ENCODE measurements around the gene MCM8.

- TF ChIP-seq POLR2AphosphoS5 (IDR thresholded peaks at IDR 0.05): no peak
- no peak for TF ChIP-seq CTCF (IDR thresholded peaks at IDR 0.05)
Measured at GRCh38 chr20:5945963-5946362, 4.5 kb upstream of the MCM8 start.
